Type B pancreatic cell (in vitro differentiated cells): ENCODE data around the gene EPB41L4B. TPM values are rescaled to one million over a fixed set of nuclear protein-coding genes. Genes with fewer than 3 reads are reported as not detected.

Experiments used
- DNase-seq: peaks from one replicate; pipeline ENCODE4 v3.0.0; 2021; ENCODE audit warnings: mixed read lengths; ENCODE audit not compliant: unreplicated experiment; ENCODE audit errors: extremely low spot score
- H3K27ac Mint-ChIP-seq: 2 replicates; pipeline ENCODE4 v1.8.0; 2021; ENCODE audit warnings: mild to moderate bottlenecking, mixed read lengths
- H3K27me3 Mint-ChIP-seq: 2 replicates; pipeline ENCODE4 v1.8.0; 2021; ENCODE audit warnings: mixed read lengths
- H3K36me3 Mint-ChIP-seq: 2 replicates; pipeline ENCODE4 v1.8.0; 2021; ENCODE audit warnings: mixed read lengths
- H3K4me1 Mint-ChIP-seq: one replicate; pipeline ENCODE4 v1.8.0; 2021; ENCODE audit warnings: mixed read lengths; ENCODE audit not compliant: unreplicated experiment
- H3K4me3 Mint-ChIP-seq: 2 replicates; pipeline ENCODE4 v1.8.0; 2021; ENCODE audit warnings: mild to moderate bottlenecking, mixed read lengths
- H3K9me3 Mint-ChIP-seq: 2 replicates; pipeline ENCODE4 v1.8.0; 2021; ENCODE audit warnings: mixed read lengths
- total RNA-seq: library from RNA; stranded (reverse); gene quantifications from 2 replicates; pipeline ENCODE4 v1.2.1, GENCODE V29; 2021; ENCODE audit warnings: low replicate concordance
- TF ChIP-seq, protein P1 (sequence below): fragments of 200-600 bp; sonication (generic); conservative IDR thresholded peaks from 2 replicates; pipeline ENCODE4 v1.5.0; 2021; ENCODE audit warnings: antibody characterized with exemption, mild to moderate bottlenecking

The EPB41L4B gene
- total RNA-seq, 1 donor from 2014 or later: 14.4 TPM

- Mint-ChIP-seq H3K36me3 (peaks cover 3% of the 10 kb centered on the region), H3K9me3 (no peaks in the 10 kb centered on the region), H3K27ac (no peak overlapping the region)
Observed at GRCh38 chr9:109278848-109279247, 42.0 kb downstream of the EPB41L4B start.

GRCh38 chr9:109278216-109278615 is 42.6 kb downstream of the EPB41L4B start:
- Mint-ChIP-seq H3K9me3 (no peaks in the 10 kb centered on the region), H3K4me1 (peaks cover 7% of the 10 kb centered on the region), H3K36me3 (peaks cover 3% of the 10 kb centered on the region), H3K27ac (peak overlapping the region; percentile 21), H3K4me3 (no peak overlapping the region), H3K27me3 (no peaks in the 10 kb centered on the region)
- no peak for DNase-seq
- TF ChIP-seq, protein P1, sequence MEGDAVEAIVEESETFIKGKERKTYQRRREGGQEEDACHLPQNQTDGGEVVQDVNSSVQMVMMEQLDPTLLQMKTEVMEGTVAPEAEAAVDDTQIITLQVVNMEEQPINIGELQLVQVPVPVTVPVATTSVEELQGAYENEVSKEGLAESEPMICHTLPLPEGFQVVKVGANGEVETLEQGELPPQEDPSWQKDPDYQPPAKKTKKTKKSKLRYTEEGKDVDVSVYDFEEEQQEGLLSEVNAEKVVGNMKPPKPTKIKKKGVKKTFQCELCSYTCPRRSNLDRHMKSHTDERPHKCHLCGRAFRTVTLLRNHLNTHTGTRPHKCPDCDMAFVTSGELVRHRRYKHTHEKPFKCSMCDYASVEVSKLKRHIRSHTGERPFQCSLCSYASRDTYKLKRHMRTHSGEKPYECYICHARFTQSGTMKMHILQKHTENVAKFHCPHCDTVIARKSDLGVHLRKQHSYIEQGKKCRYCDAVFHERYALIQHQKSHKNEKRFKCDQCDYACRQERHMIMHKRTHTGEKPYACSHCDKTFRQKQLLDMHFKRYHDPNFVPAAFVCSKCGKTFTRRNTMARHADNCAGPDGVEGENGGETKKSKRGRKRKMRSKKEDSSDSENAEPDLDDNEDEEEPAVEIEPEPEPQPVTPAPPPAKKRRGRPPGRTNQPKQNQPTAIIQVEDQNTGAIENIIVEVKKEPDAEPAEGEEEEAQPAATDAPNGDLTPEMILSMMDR: no peak

More at GRCh38 chr9:109278848-109279247, 42.0 kb downstream of the EPB41L4B start:
- Mint-ChIP-seq H3K27me3 (no peaks in the 10 kb centered on the region), H3K4me1 (peaks cover 7% of the 10 kb centered on the region), H3K4me3 (no peak overlapping the region)
- DNase-seq: no peak
- TF ChIP-seq, protein P1: no peak

DNA sequence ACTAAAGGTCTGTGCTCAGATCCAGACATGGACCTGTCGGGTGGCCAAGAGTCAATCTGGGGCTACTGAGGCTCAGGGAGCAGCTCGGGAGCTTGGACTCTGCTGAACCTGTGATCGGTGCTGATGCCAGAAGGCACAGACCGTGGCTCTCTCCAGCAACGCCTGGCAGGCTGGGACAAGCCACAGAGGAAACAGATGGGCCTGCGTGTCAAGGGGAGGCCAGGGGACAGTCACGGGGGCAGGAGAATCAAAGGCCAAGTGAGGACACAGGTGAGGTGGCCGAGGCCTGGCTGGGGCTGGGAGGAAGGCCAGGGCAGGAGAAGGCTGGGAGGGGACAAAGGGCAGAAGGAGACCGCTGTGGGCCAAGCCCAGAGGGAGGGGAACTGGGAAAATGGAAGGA is 43.4 kb downstream of the EPB41L4B start:
- TF ChIP-seq, protein P1: no peak
- Mint-ChIP-seq H3K9me3 (no peaks in the 10 kb centered on the region), H3K36me3 (peaks cover 3% of the 10 kb centered on the region), H3K27ac (peak overlapping the region; percentile 82), H3K4me3 (no peak overlapping the region), H3K4me1 (peaks cover 7% of the 10 kb centered on the region), H3K27me3 (no peaks in the 10 kb centered on the region)
- no peak for DNase-seq

- H3K9me3 Mint-ChIP-seq: no peaks in the 10 kb centered on the region
- H3K36me3 Mint-ChIP-seq: no peaks in the 10 kb centered on the region
- DNase-seq: no peak
- H3K4me3 Mint-ChIP-seq: no peak overlapping the region
- no peaks in the 10 kb centered on the region for H3K27me3 Mint-ChIP-seq
- H3K27ac Mint-ChIP-seq: peak overlapping the region; percentile 82
- TF ChIP-seq, protein P1: no peak
- H3K4me1 Mint-ChIP-seq: peaks cover 7% of the 10 kb centered on the region
Observed at GRCh38 chr9:109276469-109277440, 44.1 kb downstream of the EPB41L4B start.

DNA sequence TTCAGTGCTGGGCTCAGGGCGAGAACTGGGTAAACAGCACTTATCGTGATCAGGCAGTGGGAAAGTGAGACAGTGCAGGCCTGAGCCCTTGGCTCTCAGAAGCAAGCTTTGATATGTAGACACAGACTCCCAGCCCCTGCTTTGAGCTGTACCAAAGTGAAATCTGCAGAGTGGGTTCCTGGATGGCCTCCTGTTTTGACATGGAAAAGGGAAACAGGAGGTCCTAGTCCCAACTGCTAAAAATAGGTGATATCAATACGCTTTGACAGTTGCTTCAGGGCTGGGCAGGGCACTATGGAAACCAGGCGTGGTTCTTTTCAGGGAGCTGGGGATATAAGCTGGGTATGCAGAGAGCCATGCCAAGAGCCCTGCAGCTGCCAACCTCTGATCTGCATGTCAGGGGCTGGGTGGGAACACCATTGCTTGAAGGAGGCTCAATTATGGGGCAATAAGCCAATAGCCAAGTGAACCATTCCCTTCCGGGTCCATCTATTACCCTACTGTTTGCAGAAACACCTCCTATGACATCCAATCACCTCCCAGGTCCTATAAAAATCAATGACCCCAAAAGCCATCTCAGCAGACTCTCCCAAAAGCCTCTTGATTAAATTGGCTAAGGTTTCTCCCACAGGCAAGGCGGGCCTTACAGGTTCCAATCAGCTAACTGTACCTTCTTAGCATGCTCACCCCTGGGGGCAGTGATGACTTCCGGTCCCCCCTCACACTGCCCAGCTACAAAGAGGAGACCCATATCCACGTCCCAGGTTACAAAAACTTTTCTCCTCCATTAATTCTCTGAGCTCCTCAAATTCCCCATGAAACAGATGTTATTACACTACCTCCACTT is 45.8 kb downstream of the EPB41L4B start:
- H3K4me1 Mint-ChIP-seq: peaks cover 7% of the 10 kb centered on the region
- no peaks in the 10 kb centered on the region for H3K9me3 Mint-ChIP-seq
- no peak overlapping the region for H3K4me3 Mint-ChIP-seq
- no peak for DNase-seq
- H3K27me3 Mint-ChIP-seq: no peaks in the 10 kb centered on the region
- no peak overlapping the region for H3K27ac Mint-ChIP-seq
- TF ChIP-seq, protein P1: no peak
- H3K36me3 Mint-ChIP-seq: no peaks in the 10 kb centered on the region
